Measurements from ENCODE around the gene STK38L. TPM values are rescaled to one million over a fixed set of nuclear protein-coding genes. Genes with fewer than 3 reads are reported as not detected.

Gene STK38L
- total and polyA plus RNA-seq, 9 of the 15 experiments (the other 6 are each of a cell fraction or from before 2014, with no cell fraction given), result 2.6 to 10.7 (median 6.9) TPM

- POLR2A ChIA-PET, result no interaction called here
- no peak overlapping the region for H3K9ac ChIP-seq (ENCODE audit: insufficient read depth in 1 of 2, low read depth in 2 of 2, low read length in 2 of 2)
- DNase-seq (ENCODE audit: extremely low read depth in 1 of 4, low spot score in 3 of 4), result no peak
Measured at GRCh38 chr12:27316947-27317346, 72.9 kb downstream of the STK38L start.

More at GRCh38 chr12:27316947-27317346, 72.9 kb downstream of the STK38L start:
- FAIRE-seq (no peak), ATAC-seq (no peak)
- in situ Hi-C loops (cut with MboI), result no loop called here
- no peaks in the 10 kb centered on the region for H3K4me1 ChIP-seq (replicated peaks in 1 of 2; ENCODE audit: control insufficient read depth in 2 of 2, insufficient read depth in 2 of 2, low read length in 2 of 2)
- H3K27me3 ChIP-seq (ENCODE audit: control insufficient read depth in 2 of 2, insufficient read depth in 2 of 2, low read length in 2 of 2), result no peaks in the 10 kb centered on the region
- no peaks in the 10 kb centered on the region for H3K9me1 ChIP-seq (ENCODE audit: control insufficient read depth, insufficient read depth, low read length)
- no peak overlapping the region for H3K4me3 ChIP-seq
- H3K4me2 ChIP-seq (ENCODE audit: insufficient read depth, low read length), result no peak overlapping the region
- intact Hi-C loops (cut with micrococcal nuclease), result no loop called here
- TF ChIP-seq CEBPB (tag; IDR thresholded peaks at IDR 0.05) (no peak), POLR2AphosphoS5 (IDR thresholded peaks at IDR 0.05; ENCODE audit: control insufficient read depth, insufficient read depth, low read depth, low read length) (no peak), UBTF (IDR thresholded peaks at IDR 0.05; ENCODE audit: borderline replicate concordance in 1 of 2, low read depth in 2 of 2, low read length in 2 of 2) (no peak), SMAD3 (CRISPR knock-in tag; conservative IDR thresholded peaks at IDR 0.05) (no peak), U2AF2 (optimal IDR thresholded peaks at IDR 0.05; ENCODE audit: low read depth, low read length) (no peak), TFAM (CRISPR knock-in tag; conservative IDR thresholded peaks at IDR 0.05) (no peak), ZNF124 (CRISPR knock-in tag; IDR thresholded peaks at IDR 0.05) (no peak), THRAP3 (IDR thresholded peaks at IDR 0.05; ENCODE audit: borderline replicate concordance) (no peak), OTX1 (CRISPR knock-in tag; IDR thresholded peaks at IDR 0.05) (no peak), MAFG (tag; conservative IDR thresholded peaks at IDR 0.05) (no peak), SIRT6 (IDR thresholded peaks at IDR 0.05; ENCODE audit: low read depth, low read length) (no peak), HDGF (IDR thresholded peaks at IDR 0.05) (no peak), ZNF589 (CRISPR knock-in tag; IDR thresholded peaks at IDR 0.05; ENCODE audit: low read depth) (no peak), MAFK (IDR thresholded peaks at IDR 0.05; ENCODE audit: low read length) (no peak)
- TF ChIP-seq, protein P1, sequence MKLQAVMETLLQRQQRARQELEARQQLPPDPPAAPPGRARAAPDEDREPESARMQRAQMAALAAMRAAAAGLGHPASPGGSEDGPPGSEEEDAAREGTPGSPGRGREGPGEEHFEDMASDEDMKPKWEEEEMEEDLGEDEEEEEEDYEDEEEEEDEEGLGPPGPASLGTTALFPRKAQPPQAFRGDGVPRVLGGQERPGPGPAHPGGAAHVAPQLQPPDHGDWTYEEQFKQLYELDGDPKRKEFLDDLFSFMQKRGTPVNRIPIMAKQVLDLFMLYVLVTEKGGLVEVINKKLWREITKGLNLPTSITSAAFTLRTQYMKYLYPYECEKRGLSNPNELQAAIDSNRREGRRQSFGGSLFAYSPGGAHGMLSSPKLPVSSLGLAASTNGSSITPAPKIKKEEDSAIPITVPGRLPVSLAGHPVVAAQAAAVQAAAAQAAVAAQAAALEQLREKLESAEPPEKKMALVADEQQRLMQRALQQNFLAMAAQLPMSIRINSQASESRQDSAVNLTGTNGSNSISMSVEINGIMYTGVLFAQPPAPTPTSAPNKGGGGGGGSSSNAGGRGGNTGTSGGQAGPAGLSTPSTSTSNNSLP (IDR thresholded peaks at IDR 0.05; ENCODE audit: borderline replicate concordance, low read depth, low read length), result no peak
- TF ChIP-seq, protein P2, sequence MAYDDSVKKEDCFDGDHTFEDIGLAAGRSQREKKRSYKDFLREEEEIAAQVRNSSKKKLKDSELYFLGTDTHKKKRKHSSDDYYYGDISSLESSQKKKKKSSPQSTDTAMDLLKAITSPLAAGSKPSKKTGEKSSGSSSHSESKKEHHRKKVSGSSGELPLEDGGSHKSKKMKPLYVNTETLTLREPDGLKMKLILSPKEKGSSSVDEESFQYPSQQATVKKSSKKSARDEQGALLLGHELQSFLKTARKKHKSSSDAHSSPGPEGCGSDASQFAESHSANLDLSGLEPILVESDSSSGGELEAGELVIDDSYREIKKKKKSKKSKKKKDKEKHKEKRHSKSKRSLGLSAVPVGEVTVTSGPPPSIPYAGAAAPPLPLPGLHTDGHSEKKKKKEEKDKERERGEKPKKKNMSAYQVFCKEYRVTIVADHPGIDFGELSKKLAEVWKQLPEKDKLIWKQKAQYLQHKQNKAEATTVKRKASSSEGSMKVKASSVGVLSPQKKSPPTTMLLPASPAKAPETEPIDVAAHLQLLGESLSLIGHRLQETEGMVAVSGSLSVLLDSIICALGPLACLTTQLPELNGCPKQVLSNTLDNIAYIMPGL (CRISPR knock-in tag; IDR thresholded peaks at IDR 0.05), result no peak
- CTCF ChIA-PET (ENCODE audit: low intra/inter-chr PET ratio), result no interaction called here
- no peaks in the 10 kb centered on the region for H4K20me1 ChIP-seq (replicated peaks; ENCODE audit: control insufficient read depth, insufficient read depth, low read length)
- no peaks in the 10 kb centered on the region for H3K9me3 ChIP-seq (replicated peaks; ENCODE audit: control insufficient read depth, insufficient read depth, low read depth, low read length)
- H3K79me2 ChIP-seq (ENCODE audit: control insufficient read depth, insufficient read depth, low read length), result no peaks in the 10 kb centered on the region
- BruUV-seq (replicated peaks), result no TSS peak
- 11% methylated on average over 1 of the region's 1 CpG for WGBS (ENCODE audit: insufficient coverage, low coverage, missing lambda C conversion rate)
- H3K27ac ChIP-seq (ENCODE audit: extremely low read depth, low read depth, low read length), result no peak overlapping the region
- no peak overlapping the region for H2AFZ ChIP-seq (ENCODE audit: low read depth, low read length)
- no peaks in the 10 kb centered on the region for H3K36me3 ChIP-seq (ENCODE audit: control insufficient read depth, insufficient read depth, low read length)

Data from K562 (cell line).